Stimulated activated CD4-positive, alpha-beta T cell treated with anti-CD3 and anti-CD28 coated beads, Interleukin-1b, Interleukin-23, amount 100 ng/mL, for 4 hours (primary cell): ENCODE results near the gene TMEM165.
"Not testable (repeated sequence)": the region's sequence is repeated elsewhere in the genome, so short reads cannot be mapped to it uniquely, and the experiment has no call there.

Experiments used
- DNase-seq, 2 donors: peaks; one replicate each; pipeline ENCODE4 v3.0.0-alpha.2; 2020; ENCODE audit warnings: low read depth in 2 of 2

TMEM165 gene

GRCh38 chr4:55395529-55396307 is at the start of gene TMEM165:
Gene TMEM165, plus strand, starts transcription at chr4:55395957. Its CDS starts 233 bp downstream, at chr4:55396190.
- DNase-seq, result peak; percentile 78 to 87

- DNase-seq, result peak; percentile 71 to 83
Observed at GRCh38 chr4:55345980-55346850, 49.5 kb upstream of the TMEM165 start, which contains the start of gene SRD5A3. Gene SRD5A3, plus strand, starts transcription at chr4:55346242. Its CDS starts 95 bp downstream, at chr4:55346337.

- DNase-seq, result no peak
Observed at GRCh38 chr4:55346851-55347255, 48.9 kb upstream of the TMEM165 start.

- DNase-seq, result no peak
Observed at GRCh38 chr4:55347610-55348228, 48.0 kb upstream of the TMEM165 start.

- DNase-seq, result no peak
Observed at GRCh38 chr4:55348466-55348865, 47.3 kb upstream of the TMEM165 start.

- DNase-seq, result not testable (repeated sequence)
Observed at GRCh38 chr4:55350870-55351269, 44.9 kb upstream of the TMEM165 start.

- no peak for DNase-seq
Observed at GRCh38 chr4:55351824-55352223, 43.9 kb upstream of the TMEM165 start.

- no peak for DNase-seq
Observed at GRCh38 chr4:55352726-55353125, 43.0 kb upstream of the TMEM165 start.

GRCh38 chr4:55353228-55353747 is 42.5 kb upstream of the TMEM165 start:
- DNase-seq, result not testable (repeated sequence)

GRCh38 chr4:55354648-55355047 is 41.1 kb upstream of the TMEM165 start:
- no peak for DNase-seq

- DNase-seq, result no peak
Observed at GRCh38 chr4:55355555-55355954, 40.2 kb upstream of the TMEM165 start.

- no peak for DNase-seq
Observed at GRCh38 chr4:55356991-55357461, 38.7 kb upstream of the TMEM165 start.

GRCh38 chr4:55358246-55358645 is 37.5 kb upstream of the TMEM165 start:
- no peak for DNase-seq

GRCh38 chr4:55358668-55359067 is 37.1 kb upstream of the TMEM165 start:
- DNase-seq, result no peak

GRCh38 chr4:55359397-55359916 is 36.3 kb upstream of the TMEM165 start:
- no peak for DNase-seq

GRCh38 chr4:55362938-55363337 is 32.8 kb upstream of the TMEM165 start:
- DNase-seq, result not testable (repeated sequence)

- DNase-seq, result no peak
Observed at GRCh38 chr4:55363691-55364351, 31.9 kb upstream of the TMEM165 start.

- DNase-seq, result no peak
Observed at GRCh38 chr4:55364691-55365344, 30.9 kb upstream of the TMEM165 start.

- no peak for DNase-seq
Observed at GRCh38 chr4:55365345-55365728, 30.4 kb upstream of the TMEM165 start.

GRCh38 chr4:55366621-55367020 is 29.1 kb upstream of the TMEM165 start:
- no peak for DNase-seq
